ENCODE data around the gene SPACA4. TPM values are rescaled to one million over a fixed set of nuclear protein-coding genes. Genes with fewer than 3 reads are reported as not detected.
A peak's percentile ranks its signal among the peaks of the same experiment; 100 is the strongest.

SPACA4 gene
- total RNA-seq, 1 experiment from 2014 or later = not detected

DNA sequence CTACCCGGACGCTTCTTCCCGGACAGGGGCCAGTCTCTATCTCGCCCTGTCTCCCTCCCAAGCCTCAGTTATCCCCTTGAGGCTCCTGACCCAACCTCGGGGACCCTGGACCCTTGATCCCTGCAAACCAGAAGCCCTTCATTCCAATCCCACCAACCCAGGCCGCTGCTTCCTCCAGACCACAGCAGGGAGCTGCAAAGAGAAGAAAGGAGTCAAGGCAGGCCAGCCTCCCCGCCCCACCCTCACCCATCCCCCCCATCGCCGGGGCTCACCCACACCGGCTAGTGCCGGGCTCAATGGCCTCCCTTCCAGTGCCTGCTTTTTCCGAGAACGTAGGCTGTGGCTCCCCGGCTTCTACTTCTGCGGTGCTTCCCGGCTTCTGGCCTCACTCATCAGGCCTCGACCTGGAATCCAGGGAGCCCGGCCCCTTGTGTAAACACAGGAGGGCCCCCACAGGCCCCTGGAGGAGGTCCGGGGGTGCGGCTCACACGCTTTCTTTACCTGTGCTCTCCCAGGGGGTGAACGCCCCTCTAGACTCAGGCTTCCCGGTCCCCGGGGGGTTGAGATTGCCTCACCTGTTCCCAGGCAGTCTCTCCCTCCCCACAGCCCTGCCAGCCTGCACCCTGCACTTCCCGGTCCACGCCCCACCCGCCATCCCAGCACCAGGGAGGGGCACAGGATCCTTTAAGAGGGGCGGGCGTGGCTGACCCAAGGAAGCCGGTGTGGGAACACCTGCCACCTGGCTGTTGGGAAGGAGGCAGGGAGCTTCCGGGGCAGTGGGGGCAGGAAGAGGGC lies 8.1 kb downstream of the SPACA4 start, which contains the start of gene FAM83E:
Gene FAM83E, minus strand, starts transcription at position 641 of the 795 bp plus-strand sequence. CDS start 1,704 bp downstream, outside the sequence.
- H3K4me1 Mint-ChIP-seq = peaks cover 32 to 48% of the 10 kb centered on the region in 2 experiments
- peaks cover 36 to 56% (median 50%) of the 10 kb centered on the region in 3 experiments for H3K36me3 Mint-ChIP-seq (ENCODE audit: insufficient read depth in 1 of 3, low read depth in 3 of 3)

More for the DNA sequence above, 8.1 kb downstream of the SPACA4 start, which contains the start of gene FAM83E:
- Histone ChIP-seq H3K18ac (ENCODE audit: insufficient read length, low read depth, low read length) (peak within 1 kb of the TSS; percentile 19), H4K91ac (ENCODE audit: insufficient read length, low read depth, low read length) (no peak within 1 kb of the TSS), H3T11ph (ENCODE audit: low read length) (no peak within 1 kb of the TSS), H4K20me1 (ENCODE audit: control insufficient read depth, insufficient read depth, insufficient read length) (no peaks in the 10 kb centered on the region), H2AFZ (ENCODE audit: low read length) (no peak within 1 kb of the TSS), H3K4me2 (ENCODE audit: insufficient read depth, insufficient read length, low read length) (peak within 1 kb of the TSS; percentile 21), H3K56ac (ENCODE audit: insufficient read length, low read depth, low read length) (no peak within 1 kb of the TSS), H4K5ac (ENCODE audit: insufficient read length, low read depth, low read length) (no peak within 1 kb of the TSS), H3K23ac (ENCODE audit: insufficient read length, low read depth, low read length) (no peak within 1 kb of the TSS), H2BK120ac (ENCODE audit: low read depth, low read length, poor library complexity, severe bottlenecking) (no peak within 1 kb of the TSS), H2BK20ac (ENCODE audit: low read depth, low read length, poor library complexity, severe bottlenecking) (no peak within 1 kb of the TSS), H3K79me1 (ENCODE audit: insufficient read depth, low read depth, low read length, poor library complexity, severe bottlenecking) (peaks cover 4% of the 10 kb centered on the region), H2BK5ac (ENCODE audit: insufficient read length, low read length) (no peak within 1 kb of the TSS), H4K8ac (replicated peaks; ENCODE audit: insufficient read length, low read depth, low read length) (no peak within 1 kb of the TSS), H3K27ac (ENCODE audit: insufficient read length, low read depth, low read length) (peak within 1 kb of the TSS; percentile 47), H2BK15ac (ENCODE audit: low read depth, low read length) (no peak within 1 kb of the TSS), H2BK12ac (ENCODE audit: insufficient read length, low read depth, low read length) (no peak within 1 kb of the TSS), H2AK5ac (ENCODE audit: insufficient read length, low read length) (no peak within 1 kb of the TSS), H3K9me3 (ENCODE audit: control insufficient read depth, low read depth, low read length) (no peaks in the 10 kb centered on the region), H3K4me1 (ENCODE audit: insufficient read depth, low read length) (peaks cover 3% of the 10 kb centered on the region; the same call in 1 of the 2 replicates), H3K79me2 (ENCODE audit: insufficient read depth, low read length) (peaks cover 18% of the 10 kb centered on the region), H3K14ac (ENCODE audit: insufficient read depth, low read length) (peak within 1 kb of the TSS; percentile 44), H3K4ac (ENCODE audit: low read depth, low read length) (no peak within 1 kb of the TSS), H3K23me2 (ENCODE audit: insufficient read length, low read depth, low read length, poor library complexity, severe bottlenecking) (peaks cover 8% of the 10 kb centered on the region), H3K27me3 (ENCODE audit: insufficient read depth, low read length) (no peaks in the 10 kb centered on the region), H3K9ac (ENCODE audit: extremely low read depth, insufficient read length, low read length) (peak within 1 kb of the TSS; percentile 5)
- peak within 1 kb of the TSS; percentile 96 to 98 (median 97) for H3K27ac Mint-ChIP-seq
- DNase-seq = peak; percentile 94
- H3K9me3 Mint-ChIP-seq = no peaks in the 10 kb centered on the region; a peak in 1 of 5 replicates
- peak within 1 kb of the TSS; percentile 42 to 68 for H3K4me3 Mint-ChIP-seq
- H3K27me3 Mint-ChIP-seq (ENCODE audit: low read depth) = no peaks in the 10 kb centered on the region; the same call in 1 of the 2 replicates
- WGBS (ENCODE audit: extremely low coverage, insufficient read length, low lambda C conversion rate) = no CpG with 5 or more reads among the region's 31 CpGs
- TF ChIP-seq, protein P1, sequence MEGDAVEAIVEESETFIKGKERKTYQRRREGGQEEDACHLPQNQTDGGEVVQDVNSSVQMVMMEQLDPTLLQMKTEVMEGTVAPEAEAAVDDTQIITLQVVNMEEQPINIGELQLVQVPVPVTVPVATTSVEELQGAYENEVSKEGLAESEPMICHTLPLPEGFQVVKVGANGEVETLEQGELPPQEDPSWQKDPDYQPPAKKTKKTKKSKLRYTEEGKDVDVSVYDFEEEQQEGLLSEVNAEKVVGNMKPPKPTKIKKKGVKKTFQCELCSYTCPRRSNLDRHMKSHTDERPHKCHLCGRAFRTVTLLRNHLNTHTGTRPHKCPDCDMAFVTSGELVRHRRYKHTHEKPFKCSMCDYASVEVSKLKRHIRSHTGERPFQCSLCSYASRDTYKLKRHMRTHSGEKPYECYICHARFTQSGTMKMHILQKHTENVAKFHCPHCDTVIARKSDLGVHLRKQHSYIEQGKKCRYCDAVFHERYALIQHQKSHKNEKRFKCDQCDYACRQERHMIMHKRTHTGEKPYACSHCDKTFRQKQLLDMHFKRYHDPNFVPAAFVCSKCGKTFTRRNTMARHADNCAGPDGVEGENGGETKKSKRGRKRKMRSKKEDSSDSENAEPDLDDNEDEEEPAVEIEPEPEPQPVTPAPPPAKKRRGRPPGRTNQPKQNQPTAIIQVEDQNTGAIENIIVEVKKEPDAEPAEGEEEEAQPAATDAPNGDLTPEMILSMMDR (conservative IDR thresholded peaks at IDR 0.05) = no peak
